Breast epithelium (tissue), 4 donors: ENCODE data around the gene ERN1. TPM values are rescaled to one million over a fixed set of nuclear protein-coding genes. Genes with fewer than 3 reads are reported as not detected.

Experiments used
- DNase-seq, 2 donors: peaks; one replicate each; pipeline ENCODE4 v3.0.0-alpha.2; 2019; ENCODE audit warnings: low spot score in 2 of 2
- H3K27ac ChIP-seq, 2 donors: fragments of 200-600 bp; sonication (generic) in 1 of 2; one replicate each; pipeline ENCODE4 v1.5.1; 2016 to 2019; ENCODE audit warnings: mild to moderate bottlenecking in 1 of 2
- H3K27me3 ChIP-seq, 2 donors: fragments of 200-600 bp; sonication (generic) in 1 of 2; one replicate each; pipeline versions ENCODE4 v1.5.1 to v1.6.0; 2017 to 2019; ENCODE audit warnings: control low read depth in 1 of 2, mild to moderate bottlenecking in 1 of 2
- H3K36me3 ChIP-seq: fragments of 200-600 bp; one replicate; pipeline ENCODE4 v1.5.1; 2019
- H3K4me1 ChIP-seq, 2 donors: fragments of 200-600 bp; sonication (generic); one replicate each; pipeline ENCODE4 v1.5.1; 2016 to 2019; ENCODE audit warnings: control low read depth in 1 of 2
- H3K4me3 ChIP-seq, 3 donors: fragments of 200-600 bp; sonication (generic); 1 replicate in 2 of 3; 2 replicates in 1 of 3; pipeline ENCODE4 v1.5.1; 2016 to 2019; ENCODE audit warnings: mild to moderate bottlenecking in 3 of 3, moderate library complexity in 2 of 3
- H3K9me3 ChIP-seq, 2 donors: fragments of 200-600 bp; sonication (generic) in 1 of 2; one replicate each; pipeline ENCODE4 v1.5.1; 2016 to 2019; ENCODE audit warnings: control low read depth in 1 of 2
- CTCF ChIP-seq, 3 donors: fragments of 450-650 bp; IDR thresholded peaks; one replicate each; pipeline ENCODE4 v1.5.1; 2016 to 2017; ENCODE audit warnings: antibody characterized with exemption in 3 of 3, mild to moderate bottlenecking in 3 of 3, moderate library complexity in 3 of 3
- POLR2A ChIP-seq: fragments of 450-650 bp; IDR thresholded peaks from one replicate; pipeline ENCODE4 v1.6.1; 2016; ENCODE audit warnings: antibody characterized with exemption, mild to moderate bottlenecking, moderate library complexity
- POLR2AphosphoS5 ChIP-seq, 3 donors: sonication (generic); formaldehyde crosslinking; IDR thresholded peaks; one replicate each; pipeline ENCODE4 v1.6.1; 2017; ENCODE audit warnings: antibody characterized with exemption in 3 of 3
- intact Hi-C: fragments of 100-400 bp; cut with DNase I; formaldehyde crosslinking; loops from one replicate; pipeline ENCODE4 v1.15.1; 2023; ENCODE audit warnings: low total_unique reads
- total RNA-seq, 3 donors: library from RNA; depleted of rRNA; stranded (reverse); fragments of >200 nt; gene quantifications; one replicate each; pipeline ENCODE4 v1.1.0, GENCODE V29; 2016

The ERN1 gene
- total RNA-seq, 3 donors from 2014 or later = 13.1 to 40.8 (median 34.7) TPM

- DNase-seq = no peak
- TF ChIP-seq POLR2A (no peak), POLR2AphosphoS5 (IDR thresholded peaks at IDR 0.05) (no peak), CTCF (IDR thresholded peaks at IDR 0.05) (no peak)
- Histone ChIP-seq H3K4me1 (peaks cover 0 to 5% of the 10 kb centered on the region in 2 donors), H3K4me3 (no peak overlapping the region), H3K36me3 (no peaks in the 10 kb centered on the region), H3K27me3 (no peaks in the 10 kb centered on the region), H3K9me3 (no peaks in the 10 kb centered on the region), H3K27ac (no peak overlapping the region)
- intact Hi-C loops = no loop called here
Observed at GRCh38 chr17:64058621-64059020, 71.3 kb downstream of the ERN1 start.

GRCh38 chr17:64057701-64058263 is 72.2 kb downstream of the ERN1 start:
- H3K36me3 ChIP-seq = no peaks in the 10 kb centered on the region
- H3K4me3 ChIP-seq = no peak overlapping the region
- no peaks in the 10 kb centered on the region for H3K9me3 ChIP-seq
- H3K27ac ChIP-seq = no peak overlapping the region
- TF ChIP-seq POLR2AphosphoS5 (IDR thresholded peaks at IDR 0.05) = no peak
- TF ChIP-seq CTCF (IDR thresholded peaks at IDR 0.05) = no peak
- TF ChIP-seq POLR2A = no peak
- no peak for DNase-seq
- no peaks in the 10 kb centered on the region for H3K27me3 ChIP-seq
- H3K4me1 ChIP-seq = peaks cover 0 to 5% of the 10 kb centered on the region in 2 donors
- intact Hi-C loops = no loop called here

GRCh38 chr17:64056269-64057005 is 73.5 kb downstream of the ERN1 start:
- intact Hi-C loops = no loop called here
- Histone ChIP-seq H3K4me1 (peaks cover 0 to 5% of the 10 kb centered on the region in 2 donors), H3K9me3 (no peaks in the 10 kb centered on the region), H3K27ac (peak overlapping the region in 1 of 2 donors; percentile 33), H3K27me3 (no peaks in the 10 kb centered on the region), H3K4me3 (no peak overlapping the region), H3K36me3 (no peaks in the 10 kb centered on the region)
- TF ChIP-seq CTCF (IDR thresholded peaks at IDR 0.05) (no peak), POLR2AphosphoS5 (IDR thresholded peaks at IDR 0.05) (no peak), POLR2A (no peak)
- DNase-seq = peak in 1 of 2 donors; percentile 38

- H3K27me3 ChIP-seq = no peaks in the 10 kb centered on the region
- H3K4me1 ChIP-seq = peaks cover 0 to 5% of the 10 kb centered on the region in 2 donors
- intact Hi-C loops = no loop called here
- no peak for DNase-seq
- H3K9me3 ChIP-seq = no peaks in the 10 kb centered on the region
- no peaks in the 10 kb centered on the region for H3K36me3 ChIP-seq
- H3K27ac ChIP-seq = no peak overlapping the region
- TF ChIP-seq POLR2A (no peak), POLR2AphosphoS5 (IDR thresholded peaks at IDR 0.05) (no peak), CTCF (IDR thresholded peaks at IDR 0.05) (no peak)
- no peak overlapping the region for H3K4me3 ChIP-seq
Observed at GRCh38 chr17:64055183-64056142, 74.5 kb downstream of the ERN1 start.
